Neural cell (in vitro differentiated cells): ENCODE results near the gene SLITRK2. TPM values are rescaled to one million over a fixed set of nuclear protein-coding genes. Genes with fewer than 3 reads are reported as not detected.

Experiments
- H2AFZ ChIP-seq: fragments of 200-600, 300-800 bp; sonication (generic), shearing (Covaris generic); 2 replicates; pipeline ENCODE4 v1.6.0; 2014; ENCODE audit warnings: low read depth, mild to moderate bottlenecking, antibody characterized with exemption, low read length, moderate library complexity
- H3F3A ChIP-seq: fragments of 200-600 bp; shearing (Covaris generic); 2 replicates; pipeline ENCODE4 v1.6.1; 2016; ENCODE audit warnings: mild to moderate bottlenecking, moderate library complexity, mixed read lengths, antibody characterized with exemption, low read length; ENCODE audit not compliant: insufficient read depth, poor library complexity, severe bottlenecking
- H3K27ac ChIP-seq: fragments of 200-600, 300-800 bp; sonication (generic), shearing (Covaris generic); 2 replicates; pipeline ENCODE4 v1.5.1; 2014; ENCODE audit warnings: mild to moderate bottlenecking, low read length, moderate library complexity
- H3K27me3 ChIP-seq: fragments of 300-800, 200-600 bp; sonication (generic), shearing (Covaris generic); 2 replicates; pipeline ENCODE4 v1.6.0; 2014; ENCODE audit warnings: mild to moderate bottlenecking, low read depth, low read length, moderate library complexity; ENCODE audit not compliant: insufficient read depth
- H3K36me3 ChIP-seq: fragments of 300-800, 200-600 bp; sonication (generic), shearing (Covaris generic); 2 replicates; pipeline ENCODE4 v1.5.1; 2014; ENCODE audit warnings: mild to moderate bottlenecking, antibody characterized with exemption, low read length, moderate library complexity; ENCODE audit not compliant: insufficient read depth
- H3K4me2 ChIP-seq: fragments of 300-800, 200-600 bp; sonication (generic), shearing (Covaris generic); 2 replicates; pipeline ENCODE4 v1.6.0; 2014; ENCODE audit warnings: mild to moderate bottlenecking, low read length
- H3K4me3 ChIP-seq: fragments of 300-800, 200-600 bp; sonication (generic), shearing (Covaris generic); 2 replicates; pipeline ENCODE4 v1.5.1; 2014; ENCODE audit warnings: mild to moderate bottlenecking, low read length, moderate library complexity
- H3K79me2 ChIP-seq: fragments of 200-600 bp; shearing (Covaris generic); replicated peaks from 2 replicates; pipeline ENCODE4 v1.6.0; 2014; ENCODE audit warnings: mild to moderate bottlenecking, low read length, moderate library complexity; ENCODE audit not compliant: insufficient read depth
- H3K9ac ChIP-seq: fragments of 300-800, 200-600 bp; sonication (generic), shearing (Covaris generic); 2 replicates; pipeline ENCODE4 v1.6.1; 2016; ENCODE audit warnings: mild to moderate bottlenecking, low read length, mixed read lengths
- H3K9me2 ChIP-seq: fragments of 200-600 bp; shearing (Covaris generic); 2 replicates; pipeline ENCODE4 v1.6.1; 2016; ENCODE audit warnings: mild to moderate bottlenecking, low read length, mixed read lengths; ENCODE audit not compliant: insufficient read depth
- H3K9me3 ChIP-seq: fragments of 200-600, 300-800 bp; sonication (generic), shearing (Covaris generic); 2 replicates; pipeline ENCODE4 v1.6.1; 2016; ENCODE audit warnings: mild to moderate bottlenecking, mixed run types, low read length, moderate library complexity, mixed read lengths
- H4K20me1 ChIP-seq: fragments of 200-600 bp; shearing (Covaris generic); 2 replicates; pipeline ENCODE4 v1.6.1; 2016; ENCODE audit warnings: mild to moderate bottlenecking, mixed run types; ENCODE audit not compliant: insufficient read depth
- CTCF ChIP-seq: fragments of 450-650 bp; IDR thresholded peaks from 2 replicates; pipeline ENCODE4 v1.5.1; 2014; ENCODE audit warnings: antibody characterized with exemption, mild to moderate bottlenecking, moderate library complexity; ENCODE audit not compliant: poor library complexity, severe bottlenecking
- EP300 ChIP-seq: fragments of 450-650 bp; conservative IDR thresholded peaks from 2 replicates; pipeline ENCODE4 v1.6.1; 2014; ENCODE audit warnings: antibody characterized with exemption, mild to moderate bottlenecking, moderate library complexity; ENCODE audit not compliant: poor library complexity, severe bottlenecking
- EZH2 ChIP-seq: fragments of 200-600, 300-800 bp; shearing (Covaris generic), sonication (generic); IDR thresholded peaks from 2 replicates; pipeline ENCODE4 v1.6.1; 2014; ENCODE audit warnings: antibody characterized with exemption, low read length, borderline replicate concordance, mild to moderate bottlenecking; ENCODE audit not compliant: insufficient read depth, poor library complexity, severe bottlenecking
- MXI1 ChIP-seq: fragments of 450-650 bp; conservative IDR thresholded peaks from 2 replicates; pipeline ENCODE4 v1.6.1; 2014; ENCODE audit warnings: antibody characterized with exemption, mild to moderate bottlenecking; ENCODE audit not compliant: poor library complexity, severe bottlenecking
- POLR2AphosphoS5 ChIP-seq: IDR thresholded peaks from 2 replicates; pipeline ENCODE4 v1.6.1; 2012
- RAD21 ChIP-seq: fragments of 450-650 bp; conservative IDR thresholded peaks from 2 replicates; pipeline ENCODE4 v1.6.1; 2014; ENCODE audit warnings: antibody characterized with exemption, mild to moderate bottlenecking, moderate library complexity
- REST ChIP-seq: IDR thresholded peaks from 2 replicates; pipeline ENCODE4 v1.6.1; 2012; ENCODE audit warnings: borderline replicate concordance
- SMC3 ChIP-seq: fragments of 450-650 bp; conservative IDR thresholded peaks from 2 replicates; pipeline ENCODE4 v1.6.1; 2014; ENCODE audit warnings: antibody characterized with exemption, mild to moderate bottlenecking, moderate library complexity; ENCODE audit not compliant: poor library complexity
- TAF1 ChIP-seq: IDR thresholded peaks from 2 replicates; pipeline ENCODE4 v1.6.1; 2012; ENCODE audit warnings: low read depth
- polyA plus RNA-seq: library from polyadenylated mRNA; depleted of rRNA; stranded (reverse); fragments of >200 nt; gene quantifications from 2 replicates; pipeline ENCODE4 v1.2.3, GENCODE V29; 2014

SLITRK2 gene
- polyA plus RNA-seq, 1 donor from 2014 or later: 1.9 TPM

GRCh38 chrX:145818186-145819113 lies 821 bp downstream of the SLITRK2 start:
- Histone ChIP-seq H3K9me2 (no peaks in the 10 kb centered on the region), H3K9me3 (no peaks in the 10 kb centered on the region), H3K36me3 (no peaks in the 10 kb centered on the region), H3K4me2 (no peak overlapping the region), H3K9ac (peak overlapping the region; percentile 50), H2AFZ (no peak overlapping the region), H3K4me3 (peak overlapping the region; percentile 76), H3F3A (no peaks in the 10 kb centered on the region), H3K79me2 (no peaks in the 10 kb centered on the region), H3K27ac (no peak overlapping the region), H3K27me3 (peaks cover 50% of the 10 kb centered on the region), H4K20me1 (no peaks in the 10 kb centered on the region)
- TF ChIP-seq SMC3: peak; percentile 3
- no peak for TF ChIP-seq CTCF

GRCh38 chrX:145820825-145821224 lies 3.2 kb downstream of the SLITRK2 start:
- H3K4me3 ChIP-seq: peak overlapping the region; percentile 55
- H4K20me1 ChIP-seq: no peaks in the 10 kb centered on the region
- H3K27me3 ChIP-seq: peaks cover 50% of the 10 kb centered on the region
- no peaks in the 10 kb centered on the region for H3F3A ChIP-seq
- no peak overlapping the region for H3K4me2 ChIP-seq
- TF ChIP-seq TAF1 (no peak), POLR2AphosphoS5 (no peak), CTCF (no peak), REST (no peak), RAD21 (no peak), MXI1 (no peak), SMC3 (no peak), EZH2 (no peak), EP300 (no peak)
- no peaks in the 10 kb centered on the region for H3K36me3 ChIP-seq
- no peak overlapping the region for H2AFZ ChIP-seq
- H3K27ac ChIP-seq: no peak overlapping the region
- H3K9me2 ChIP-seq: no peaks in the 10 kb centered on the region
- H3K9me3 ChIP-seq: no peaks in the 10 kb centered on the region
- no peaks in the 10 kb centered on the region for H3K79me2 ChIP-seq
- no peak overlapping the region for H3K9ac ChIP-seq
